ENCODE data around the gene IL11RA.

DNA sequence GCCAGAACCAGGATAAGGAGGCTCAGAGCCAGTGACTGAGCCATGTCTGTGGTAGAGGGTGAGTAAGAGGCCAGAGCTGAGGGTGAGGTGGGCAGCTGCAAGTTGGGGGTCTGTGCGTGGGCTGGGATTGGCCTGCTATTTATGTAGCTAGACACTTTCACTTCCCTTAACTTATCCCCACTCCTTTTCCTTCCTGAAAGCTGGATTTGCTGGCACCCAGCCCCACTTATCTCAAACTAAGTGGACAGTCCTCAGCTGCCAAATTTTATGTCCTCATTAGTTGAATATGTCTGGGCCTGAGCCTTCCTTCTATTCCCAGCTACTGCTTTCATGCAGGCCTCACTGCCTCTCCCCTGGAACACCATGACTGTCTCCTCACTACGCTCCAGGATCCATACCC is 58.0 kb downstream of the IL11RA start, which contains the start of gene CCL21:
- TF ChIP-seq CTCF (IDR thresholded peaks at IDR 0.05; ENCODE audit: low read depth, low read length, poor library complexity, severe bottlenecking) (no peak), EZH2phosphoT487 (IDR thresholded peaks at IDR 0.05; ENCODE audit: borderline replicate concordance, low read length) (no peak)

Data from DOHH2 (cell line).